K562 (cell line): Measurements from ENCODE around the gene NOTCH1. TPM values are rescaled to one million over a fixed set of nuclear protein-coding genes. Genes with fewer than 3 reads are reported as not detected.

Experiments
- JUN ChIP-seq, 2 experiments: sonication (generic) in 1 of 2; formaldehyde crosslinking in 1 of 2; IDR thresholded peaks; 2 replicates each; pipeline versions ENCODE4 v1.6.1 to v1.8.0; 2012 to 2022; ENCODE audit warnings: borderline replicate concordance in 2 of 2, mild to moderate bottlenecking in 2 of 2, improper control_type of control experiment in 1 of 2, low read depth in 1 of 2, low read length in 1 of 2, missing genetic modification reagents in 1 of 2
- KDM4B ChIP-seq, 2 experiments: fragments of 450-650 bp in 1 of 2; sonication (generic) in 1 of 2; IDR thresholded peaks; 2 replicates each; pipeline ENCODE4 v1.6.1; 2016 to 2017; ENCODE audit warnings: borderline replicate concordance in 2 of 2, antibody characterized with exemption in 1 of 2, low read depth in 1 of 2, mild to moderate bottlenecking in 1 of 2
- PHTF2 ChIP-seq: fragments of 250-450 bp; sonication (Bioruptor Pico); IDR thresholded peaks from 2 replicates; pipeline ENCODE4 v1.5.0; 2021; ENCODE audit warnings: mild to moderate bottlenecking
- POLR2G ChIP-seq: fragments of 200-400 bp; formaldehyde crosslinking; IDR thresholded peaks from 2 replicates; pipeline ENCODE4 v1.6.1; 2017; ENCODE audit warnings: low read depth, mild to moderate bottlenecking, antibody characterized with exemption, low read length, moderate library complexity
- RBBP5 ChIP-seq: fragments of 200-600 bp; sonication (generic); IDR thresholded peaks from 2 replicates; pipeline ENCODE4 v1.6.1; 2012; ENCODE audit warnings: borderline replicate concordance, mild to moderate bottlenecking, low read length, control low read depth, inconsistent platforms; ENCODE audit not compliant: insufficient read depth, poor library complexity, severe bottlenecking
- TAF15 ChIP-seq: fragments of 200-400 bp; formaldehyde crosslinking; IDR thresholded peaks from 2 replicates; pipeline ENCODE4 v1.6.1; 2017; ENCODE audit warnings: mild to moderate bottlenecking, low read depth, low read length, moderate library complexity
- ZBTB34 ChIP-seq: fragments of 250-450 bp; sonication (Bioruptor Pico); IDR thresholded peaks from 2 replicates; pipeline ENCODE4 v1.8.0; 2021; ENCODE audit warnings: mild to moderate bottlenecking, moderate library complexity
- ZNF134 ChIP-seq: fragments of 250-450 bp; sonication (Bioruptor Pico); conservative IDR thresholded peaks from 2 replicates; pipeline ENCODE4 v1.4.0; 2020
- ZNF197 ChIP-seq: fragments of 200-800 bp; sonication (Bioruptor generic); IDR thresholded peaks from 2 replicates; pipeline ENCODE4 v1.6.1; 2016; ENCODE audit warnings: low read depth, missing genetic modification characterization, missing compliant biosample characterization
- ZNF436 ChIP-seq: fragments of 250-450, 450-650 bp; sonication (Bioruptor Pico); formaldehyde crosslinking; IDR thresholded peaks from 2 replicates; pipeline ENCODE4 v1.7.0; 2020; ENCODE audit warnings: mild to moderate bottlenecking
- polyA plus RNA-seq, 8 experiments: library from polyadenylated mRNA; depleted of rRNA in 4 of 8; stranded (reverse) in 5 of 8; unstranded in 3 of 8; fragments of >200 nt; fragmentation: Nextera tagmentation in 2 of 8; fragmentation: Illumina TruSeq in 1 of 8; extraction: Ambion mirVana in 2 of 8; extraction: Trizol in 1 of 8; gene quantifications; 2 replicates each; pipeline versions ENCODE4 v1.2.1 to v1.2.3, GENCODE V29; 2011 to 2014; ENCODE audit warnings: inconsistent platforms in 1 of 8, missing spikeins in 1 of 8
- total RNA-seq, 7 experiments: library from RNA; depleted of rRNA in 6 of 7; stranded (reverse); fragments of >200 nt in 6 of 7; fragmentation: Illumina TruSeq in 2 of 7; extraction: Trizol in 2 of 7; gene quantifications; 2 replicates each; pipeline versions ENCODE4 v1.2.1 to v1.2.3, GENCODE V29; 2011 to 2021; ENCODE audit warnings: low replicate concordance in 1 of 7
- TF ChIP-seq, protein P1 (sequence below): fragments of 450-650 bp; formaldehyde crosslinking; IDR thresholded peaks from 2 replicates; pipeline ENCODE4 v1.4.0; 2022; ENCODE audit warnings: missing genetic modification characterization

The NOTCH1 gene
- total and polyA plus RNA-seq, 9 of the 15 experiments (the other 6 are each of a cell fraction or from before 2014, with no cell fraction given): 0.03 to 31.4 (median 2.3) TPM

DNA sequence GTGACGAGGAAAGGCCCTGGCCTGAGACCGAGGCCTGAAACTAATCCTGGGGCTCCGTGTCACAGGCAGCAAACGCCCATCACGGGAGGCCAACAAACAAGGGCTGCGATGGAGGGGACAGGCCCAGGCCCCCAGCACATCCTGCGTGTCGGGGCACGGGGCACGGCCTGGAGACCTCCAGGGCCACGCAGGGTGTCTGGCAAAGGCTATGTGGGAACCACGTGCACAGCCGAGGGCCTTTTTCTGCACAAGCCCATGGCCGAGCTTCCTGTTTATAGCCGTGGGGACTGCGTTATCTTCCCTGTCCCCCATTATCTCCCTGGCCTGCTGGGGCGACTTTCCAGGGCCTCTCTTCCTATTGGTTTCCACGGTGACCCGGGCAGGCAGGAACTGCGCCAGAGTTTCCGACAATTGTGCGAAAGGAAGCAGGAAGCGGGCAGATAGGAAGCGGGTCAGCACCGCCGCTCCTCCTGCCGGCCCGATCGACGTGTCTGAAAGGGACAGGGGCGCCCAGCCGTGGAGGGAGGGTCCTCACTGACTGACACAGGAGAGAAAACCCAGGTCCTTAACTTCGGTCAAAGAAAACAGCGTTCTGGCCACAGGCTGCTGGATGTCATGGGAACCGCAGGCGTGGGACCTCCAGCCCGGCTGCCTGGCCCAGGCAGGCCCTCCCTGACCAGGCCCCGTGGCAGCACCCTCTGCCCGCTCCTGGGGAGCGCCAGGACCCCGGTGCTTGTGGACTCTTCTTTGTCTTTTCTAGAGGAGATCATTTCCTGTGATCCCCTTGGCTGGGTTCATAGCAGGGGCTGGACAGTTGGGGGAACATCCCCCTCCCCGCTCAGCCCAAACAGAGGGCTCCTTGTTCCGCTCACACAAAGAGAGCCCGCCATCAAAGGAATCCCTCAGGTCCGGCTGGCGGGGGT, 33.9 kb downstream of the NOTCH1 start (continued):
- TF ChIP-seq, protein P1, sequence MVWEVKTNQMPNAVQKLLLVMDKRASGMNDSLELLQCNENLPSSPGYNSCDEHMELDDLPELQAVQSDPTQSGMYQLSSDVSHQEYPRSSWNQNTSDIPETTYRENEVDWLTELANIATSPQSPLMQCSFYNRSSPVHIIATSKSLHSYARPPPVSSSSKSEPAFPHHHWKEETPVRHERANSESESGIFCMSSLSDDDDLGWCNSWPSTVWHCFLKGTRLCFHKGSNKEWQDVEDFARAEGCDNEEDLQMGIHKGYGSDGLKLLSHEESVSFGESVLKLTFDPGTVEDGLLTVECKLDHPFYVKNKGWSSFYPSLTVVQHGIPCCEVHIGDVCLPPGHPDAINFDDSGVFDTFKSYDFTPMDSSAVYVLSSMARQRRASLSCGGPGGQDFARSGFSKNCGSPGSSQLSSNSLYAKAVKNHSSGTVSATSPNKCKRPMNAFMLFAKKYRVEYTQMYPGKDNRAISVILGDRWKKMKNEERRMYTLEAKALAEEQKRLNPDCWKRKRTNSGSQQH (CRISPR knock-in tag): no peak
- TF ChIP-seq KDM4B (IDR thresholded peaks at IDR 0.05; ENCODE audit: borderline replicate concordance in 2 of 2, low read depth in 1 of 2) (0 out of 4 replicates have a peak, but pooled peaks of 1 of the 2 experiments have one; percentile 35), ZNF134 (CRISPR knock-in tag) (0 out of 2 replicates have a peak, but pooled peaks have one; percentile 10), POLR2G (peak; percentile 71), ZBTB34 (CRISPR knock-in tag) (no peak), TAF15 (no peak), ZNF436 (no peak), PHTF2 (CRISPR knock-in tag) (no peak), JUN (IDR thresholded peaks at IDR 0.05; ENCODE audit: borderline replicate concordance, low read depth, low read length) (no peak), JUN (CRISPR knock-in tag; IDR thresholded peaks at IDR 0.05; ENCODE audit: borderline replicate concordance) (no peak), ZNF197 (CRISPR knock-in tag) (0 out of 2 replicates have a peak, but pooled peaks have one; percentile 29), RBBP5 (peak; percentile 43)
